ENCODE results near the gene PDCD4. TPM values are rescaled to one million over a fixed set of nuclear protein-coding genes. Genes with fewer than 3 reads are reported as not detected.
A peak's percentile ranks its signal among the peaks of the same experiment; 100 is the strongest.

PDCD4 gene
- total and polyA plus RNA-seq, 2 of the 13 experiments (the other 11 are each of a cell fraction or from before 2014, with no cell fraction given): 22.8 to 56.2 TPM

- TF ChIP-seq ARID5B (CRISPR knock-in tag; IDR thresholded peaks at IDR 0.05) (0 out of 2 replicates have a peak, but pooled peaks have one; percentile 10), ZMYM4 (CRISPR knock-in tag; IDR thresholded peaks at IDR 0.05) (0 out of 2 replicates have a peak, but pooled peaks have one; percentile 14), SP5 (CRISPR knock-in tag; IDR thresholded peaks at IDR 0.05; ENCODE audit: borderline replicate concordance, low read depth) (peak; percentile 54; the same call in 1 of the 2 replicates), ESRRA (CRISPR knock-in tag; IDR thresholded peaks at IDR 0.05; ENCODE audit: low read depth) (0 out of 2 replicates have a peak, but pooled peaks have one; percentile 50), ZNF501 (CRISPR knock-in tag; IDR thresholded peaks at IDR 0.05) (peak; percentile 49; the same call in 1 of the 2 replicates), SMAD9 (CRISPR knock-in tag; IDR thresholded peaks at IDR 0.05) (no peak), HNF4A (CRISPR knock-in tag; IDR thresholded peaks at IDR 0.05) (peak; percentile 54), RBM22 (optimal IDR thresholded peaks at IDR 0.05; ENCODE audit: low read length) (no peak), ZNF263 (CRISPR knock-in tag; IDR thresholded peaks at IDR 0.05) (0 out of 2 replicates have a peak, but pooled peaks have one; percentile 21), RARA (CRISPR knock-in tag; IDR thresholded peaks at IDR 0.05) (peak; percentile 79)
These were observed 38.3 kb upstream of the PDCD4 start (continued) for GRCh38 chr10:110833234-110833940.
